Measurements from ENCODE around the gene ZNF787. TPM values are rescaled to one million over a fixed set of nuclear protein-coding genes. Genes with fewer than 3 reads are reported as not detected.

The ZNF787 gene
- total RNA-seq, 1 donor from 2014 or later, result 34.0 TPM

GRCh38 chr19:56053596-56053995 lies 67.5 kb downstream of the ZNF787 start:
- peaks cover 4% of the 10 kb centered on the region for H3K9me3 Mint-ChIP-seq
- H3K27ac Mint-ChIP-seq, result no peak overlapping the region
- DNase-seq (ENCODE audit: extremely low spot score, unreplicated experiment), result no peak
- no peak overlapping the region for H3K4me3 Mint-ChIP-seq
- TF ChIP-seq CTCF (conservative IDR thresholded peaks at IDR 0.05), result no peak
- no peaks in the 10 kb centered on the region for H3K27me3 Mint-ChIP-seq
- H3K36me3 Mint-ChIP-seq, result no peaks in the 10 kb centered on the region
- H3K4me1 Mint-ChIP-seq (ENCODE audit: unreplicated experiment), result no peaks in the 10 kb centered on the region

Other genes starting within 250 kb of the ZNF787 start
- not detected in 2 replicates for gene NLRP13, start 189.0 kb downstream of the ZNF787 start, total RNA-seq (ENCODE audit: low replicate concordance)
- gene NLRP8, start 173.5 kb downstream of the ZNF787 start, total RNA-seq (ENCODE audit: low replicate concordance), result not detected in 2 replicates
- gene NLRP5, start 134.5 kb downstream of the ZNF787 start, total RNA-seq (ENCODE audit: low replicate concordance), result not detected in 2 replicates
- 37.4 and 40.7 TPM in 2 replicates for gene ZNF444, start 20.0 kb upstream of the ZNF787 start, total RNA-seq (ENCODE audit: low replicate concordance)
- gene GALP, start 54.7 kb upstream of the ZNF787 start, total RNA-seq (ENCODE audit: low replicate concordance), result not detected in 2 replicates
- gene ZSCAN5B, start 76.5 kb upstream of the ZNF787 start, total RNA-seq (ENCODE audit: low replicate concordance), result not detected in 2 replicates
- not detected in 2 replicates for gene ZSCAN5C, start 81.0 kb upstream of the ZNF787 start, total RNA-seq (ENCODE audit: low replicate concordance)
- gene EDDM13, start 151.5 kb upstream of the ZNF787 start, total RNA-seq (ENCODE audit: low replicate concordance), result not detected in 2 replicates
- gene ZSCAN5A, start 193.5 kb upstream of the ZNF787 start, total RNA-seq (ENCODE audit: low replicate concordance), result 13.4 and 16.3 TPM in 2 replicates